Rectal smooth muscle tissue (tissue), 1 donor: Measurements from ENCODE around the gene FARP1.
"Not testable (repeated sequence)": the region's sequence is repeated elsewhere in the genome, so short reads cannot be mapped to it uniquely, and the experiment has no call there.

Experiments used
- H3K27ac ChIP-seq: one replicate; pipeline ENCODE4 v1.7.0; 2013; ENCODE audit warnings: low read depth, low read length, inconsistent platforms
- H3K27me3 ChIP-seq: one replicate; pipeline ENCODE4 v1.7.0; 2013; ENCODE audit warnings: low read length; ENCODE audit not compliant: control insufficient read depth, insufficient read depth
- H3K36me3 ChIP-seq: one replicate; pipeline ENCODE4 v1.7.0; 2013; ENCODE audit warnings: low read length; ENCODE audit not compliant: control insufficient read depth, insufficient read depth
- H3K4me1 ChIP-seq: one replicate; pipeline ENCODE4 v1.7.0; 2013; ENCODE audit warnings: low read length; ENCODE audit not compliant: control insufficient read depth, insufficient read depth
- H3K4me3 ChIP-seq: one replicate; pipeline ENCODE4 v1.7.0; 2013; ENCODE audit warnings: low read length
- H3K9ac ChIP-seq: one replicate; pipeline ENCODE4 v1.7.0; 2013; ENCODE audit warnings: low read length

FARP1 gene

DNA sequence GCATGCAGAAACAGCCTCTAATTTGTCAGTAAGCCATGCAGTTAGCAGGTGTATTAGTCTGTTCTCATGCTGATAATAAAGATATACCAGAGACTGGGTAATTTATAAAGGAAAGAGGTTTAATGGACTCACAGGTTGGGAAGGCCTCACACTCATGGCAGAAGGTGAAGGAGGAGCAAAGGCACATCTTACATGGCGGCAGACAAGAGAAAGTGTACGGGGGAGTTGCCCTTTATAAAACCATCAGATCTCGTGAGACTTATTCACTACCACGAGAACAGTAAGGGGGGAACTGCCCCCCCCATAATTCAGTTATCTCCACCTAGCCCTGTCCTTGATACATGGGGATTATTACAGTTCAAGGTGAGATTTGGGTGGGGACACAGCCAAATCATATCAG, 87.9 kb downstream of the FARP1 start:
- not testable (repeated sequence) for H3K27ac ChIP-seq, H3K4me3 ChIP-seq, H3K9ac ChIP-seq

DNA sequence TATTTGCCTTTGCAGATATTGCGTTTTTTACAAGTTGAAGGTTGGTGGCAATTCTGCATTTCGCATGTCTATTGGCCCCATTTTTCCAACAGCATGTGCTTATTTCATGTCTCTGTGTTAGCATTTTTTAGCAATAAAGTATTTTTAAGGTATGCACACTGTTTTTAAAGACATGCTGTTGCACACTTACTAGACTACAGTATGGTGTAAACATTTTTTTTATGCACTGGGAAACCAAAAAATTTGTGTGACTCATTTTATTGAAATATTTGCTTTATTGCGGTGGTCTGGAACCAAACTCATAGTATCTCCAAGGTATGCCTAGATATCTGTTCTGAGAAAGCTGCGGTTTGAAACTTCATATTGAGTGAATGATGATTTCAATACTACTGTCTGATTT, 89.6 kb downstream of the FARP1 start:
- no peaks in the 10 kb centered on the region for H3K27me3 ChIP-seq
- no peaks in the 10 kb centered on the region for H3K4me1 ChIP-seq
- H3K9ac ChIP-seq = no peak overlapping the region
- no peak overlapping the region for H3K4me3 ChIP-seq
- no peak overlapping the region for H3K27ac ChIP-seq
- H3K36me3 ChIP-seq = no peaks in the 10 kb centered on the region

More for the DNA sequence above, 87.9 kb downstream of the FARP1 start:
- not testable (repeated sequence) for H3K27me3 ChIP-seq, H3K36me3 ChIP-seq, H3K4me1 ChIP-seq

DNA sequence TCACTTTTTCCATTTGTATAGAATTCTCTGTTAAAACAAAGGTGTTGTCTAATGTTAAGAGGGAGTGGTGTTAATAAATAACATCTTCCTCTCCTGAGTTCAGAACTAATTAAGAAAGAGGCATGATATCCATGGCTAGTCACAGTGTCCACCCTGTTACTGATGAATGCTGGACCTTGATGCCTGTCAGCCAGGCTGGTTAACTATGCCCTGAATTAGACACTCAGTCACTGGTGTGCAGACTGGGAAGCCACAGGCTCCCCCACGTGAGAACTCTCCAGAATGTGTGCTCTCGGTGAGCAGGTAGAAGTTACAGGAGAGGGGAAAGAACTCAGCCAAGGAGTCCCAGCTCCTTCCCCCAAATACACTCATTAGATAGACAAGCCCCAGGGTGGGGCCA, 90.2 kb downstream of the FARP1 start:
- H3K4me3 ChIP-seq = no peak overlapping the region
- no peaks in the 10 kb centered on the region for H3K36me3 ChIP-seq
- no peaks in the 10 kb centered on the region for H3K4me1 ChIP-seq
- H3K27ac ChIP-seq = no peak overlapping the region
- H3K9ac ChIP-seq = no peak overlapping the region
- no peaks in the 10 kb centered on the region for H3K27me3 ChIP-seq

DNA sequence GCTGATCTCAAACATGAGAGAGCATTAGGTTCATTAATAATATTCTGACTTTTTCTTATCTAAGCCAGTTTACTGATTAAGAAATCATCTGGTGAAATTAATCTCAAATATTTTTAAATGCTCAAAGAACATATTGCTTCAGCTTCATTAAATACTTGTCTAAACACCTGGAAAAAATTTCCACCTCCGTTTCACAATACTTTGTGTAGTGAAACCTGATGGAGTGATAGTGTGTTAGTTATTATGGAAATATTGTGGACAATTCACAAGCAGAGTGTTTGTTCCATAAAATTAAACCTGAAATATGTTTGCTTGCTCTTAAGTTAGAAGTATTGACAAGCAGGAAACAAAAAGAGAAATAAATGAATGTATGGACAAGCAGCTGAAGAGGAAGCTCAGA, 91.5 kb downstream of the FARP1 start:
- Histone ChIP-seq H3K27me3 (no peaks in the 10 kb centered on the region), H3K9ac (no peak overlapping the region), H3K4me1 (no peaks in the 10 kb centered on the region), H3K4me3 (no peak overlapping the region), H3K27ac (no peak overlapping the region), H3K36me3 (no peaks in the 10 kb centered on the region)

DNA sequence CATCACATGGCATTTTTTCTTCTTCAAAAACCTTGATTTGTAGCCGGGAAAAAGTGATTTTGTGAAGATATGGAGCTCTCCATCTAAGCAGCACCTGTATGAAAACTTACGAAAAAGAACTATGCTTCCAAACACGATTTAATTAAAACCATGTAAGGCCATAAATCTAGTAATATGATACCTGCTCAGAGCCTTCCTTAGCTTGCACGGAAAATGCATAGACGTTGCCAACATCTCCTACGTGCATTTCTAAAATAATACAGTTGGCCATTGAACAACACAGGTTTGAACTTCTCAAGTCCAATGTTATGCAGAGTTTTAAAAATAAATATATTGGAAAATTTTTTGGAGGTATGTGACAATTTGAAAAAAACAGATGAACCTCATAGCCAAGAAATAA, 93.3 kb downstream of the FARP1 start:
- Histone ChIP-seq H3K4me3 (no peak overlapping the region), H3K27me3 (no peaks in the 10 kb centered on the region), H3K27ac (no peak overlapping the region), H3K9ac (no peak overlapping the region), H3K36me3 (no peaks in the 10 kb centered on the region), H3K4me1 (no peaks in the 10 kb centered on the region)

DNA sequence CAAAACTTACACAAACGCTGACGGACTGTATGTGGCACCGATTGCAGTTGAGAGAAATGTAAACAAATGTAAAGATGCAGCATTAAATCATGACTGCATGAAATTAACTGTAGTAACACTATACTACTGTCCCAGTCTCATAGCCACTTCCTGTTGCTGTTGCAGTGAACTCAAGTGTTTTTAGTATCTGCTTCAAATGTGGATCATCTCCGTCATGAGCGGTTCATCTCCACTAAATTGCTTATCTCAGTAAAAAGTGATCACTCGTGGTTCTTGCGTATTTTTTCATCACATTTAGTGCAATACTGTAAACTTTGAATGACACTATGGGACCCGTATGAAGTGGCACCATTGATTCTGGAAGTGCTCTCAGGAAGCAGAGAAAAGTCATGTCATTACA, 94.4 kb downstream of the FARP1 start:
- Histone ChIP-seq H3K4me1 (no peaks in the 10 kb centered on the region), H3K27ac (no peak overlapping the region), H3K9ac (no peak overlapping the region), H3K4me3 (no peak overlapping the region), H3K36me3 (no peaks in the 10 kb centered on the region), H3K27me3 (no peaks in the 10 kb centered on the region)

DNA sequence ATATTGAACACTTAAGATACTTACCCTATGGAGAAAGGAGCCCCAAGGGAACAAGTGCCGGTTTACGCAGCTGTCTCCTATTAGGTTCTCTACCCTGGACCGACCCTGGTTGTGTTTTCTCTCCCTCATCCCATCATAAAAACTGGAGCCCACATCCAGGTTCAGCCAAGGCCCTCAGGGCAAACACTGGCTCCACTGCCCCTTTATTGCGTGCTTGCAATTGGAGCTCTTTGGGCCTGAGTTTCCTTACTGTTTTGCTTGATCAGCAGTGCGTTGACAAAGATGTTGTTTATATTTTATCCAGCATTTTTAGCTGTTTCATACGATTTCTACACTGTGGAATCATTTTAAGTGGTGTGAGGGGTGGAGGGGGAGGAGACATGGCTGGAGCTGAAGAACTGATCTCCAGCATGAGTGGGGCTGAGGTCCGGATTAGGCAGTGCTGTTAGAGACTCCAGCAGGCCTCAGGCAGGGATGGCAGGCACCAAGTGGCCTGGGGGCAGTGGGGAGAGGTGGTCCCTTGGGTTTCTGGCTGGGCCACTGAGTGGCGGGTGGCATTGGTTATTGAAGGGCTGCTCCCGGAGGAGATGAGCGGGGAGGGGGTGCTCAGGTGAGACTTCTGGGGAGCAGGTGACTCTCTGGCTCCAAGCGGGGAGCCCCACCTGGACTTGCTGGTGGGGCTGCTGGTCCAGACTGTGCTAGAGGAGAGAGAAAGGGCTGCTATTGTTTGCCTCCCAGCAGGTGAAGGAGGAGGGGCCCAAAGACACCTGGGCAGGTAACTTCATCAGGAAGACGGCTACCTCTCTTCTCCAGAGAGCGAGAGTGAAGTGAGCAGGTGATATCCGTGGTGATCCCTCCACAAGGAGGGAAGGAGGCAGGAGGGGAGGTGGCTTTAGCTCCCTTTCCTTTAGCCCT, 96.5 kb downstream of the FARP1 start:
- Histone ChIP-seq H3K27ac (no peak overlapping the region), H3K4me1 (no peaks in the 10 kb centered on the region), H3K9ac (no peak overlapping the region), H3K36me3 (no peaks in the 10 kb centered on the region), H3K27me3 (no peaks in the 10 kb centered on the region), H3K4me3 (no peak overlapping the region)

DNA sequence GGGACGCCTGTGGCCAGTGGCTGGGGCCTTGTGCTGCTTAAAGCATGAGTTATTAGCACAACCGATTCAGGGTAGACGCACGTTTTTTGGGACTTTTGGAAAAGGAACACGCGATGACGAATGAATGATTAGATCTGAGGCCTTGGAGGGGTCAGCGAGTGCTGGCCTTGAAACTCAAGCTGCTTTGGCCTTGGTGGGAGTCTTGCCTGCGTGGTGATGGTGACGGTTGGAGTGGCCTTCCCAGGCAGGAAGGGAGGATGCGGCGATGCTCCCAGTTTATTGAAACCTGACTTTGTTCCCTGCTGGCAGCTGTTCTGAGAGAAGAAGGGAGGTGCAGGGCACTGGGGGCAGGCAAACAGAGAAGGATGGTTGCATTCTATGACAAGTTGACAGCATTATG, 97.2 kb downstream of the FARP1 start:
- Histone ChIP-seq H3K4me3 (no peak overlapping the region), H3K27ac (no peak overlapping the region), H3K27me3 (no peaks in the 10 kb centered on the region), H3K36me3 (no peaks in the 10 kb centered on the region), H3K4me1 (no peaks in the 10 kb centered on the region), H3K9ac (no peak overlapping the region)

DNA sequence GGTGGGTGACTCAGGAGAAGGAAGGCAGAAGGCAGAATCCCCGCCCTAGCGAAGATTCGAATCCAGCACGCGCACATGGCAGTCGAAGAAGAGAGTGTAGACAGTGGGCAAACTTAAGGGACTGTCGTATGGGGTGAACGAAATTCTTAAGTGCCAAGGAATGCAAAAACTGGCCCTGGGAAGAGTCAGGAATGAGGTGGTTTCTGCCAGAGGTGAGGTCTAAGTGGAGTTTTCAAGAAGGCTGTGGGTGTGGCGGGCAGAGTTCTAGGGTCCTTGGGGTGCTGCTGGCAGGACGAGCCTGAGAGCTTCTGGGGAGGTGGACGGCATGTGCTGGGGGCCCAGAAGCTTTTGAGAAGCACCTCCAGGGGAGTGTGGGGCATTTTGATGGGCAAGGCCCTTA, 98.1 kb downstream of the FARP1 start:
- H3K9ac ChIP-seq = no peak overlapping the region
- H3K4me1 ChIP-seq = no peaks in the 10 kb centered on the region
- no peaks in the 10 kb centered on the region for H3K27me3 ChIP-seq
- no peak overlapping the region for H3K4me3 ChIP-seq
- H3K27ac ChIP-seq = no peak overlapping the region
- no peaks in the 10 kb centered on the region for H3K36me3 ChIP-seq

DNA sequence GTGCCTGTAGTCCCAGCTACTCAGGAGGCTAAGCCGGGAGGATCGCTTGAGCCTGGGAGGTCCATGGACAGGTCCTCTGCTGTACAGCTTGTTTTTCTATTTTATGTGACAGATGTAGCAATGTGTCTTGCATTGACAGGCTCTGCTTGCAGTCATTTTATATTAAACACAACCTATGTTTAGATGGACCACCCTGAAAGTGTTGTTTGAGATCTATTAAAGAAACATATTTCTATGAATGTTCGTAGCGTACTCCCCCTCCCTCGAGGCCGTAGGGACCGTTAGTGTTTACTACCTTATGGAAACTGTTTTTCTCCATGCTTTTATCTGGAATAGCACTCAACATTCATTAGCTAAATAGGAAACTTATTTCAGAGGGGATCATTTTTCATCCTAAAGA, 99.1 kb downstream of the FARP1 start:
- Histone ChIP-seq H3K9ac (no peak overlapping the region), H3K4me1 (no peaks in the 10 kb centered on the region), H3K4me3 (no peak overlapping the region), H3K27ac (no peak overlapping the region), H3K36me3 (no peaks in the 10 kb centered on the region), H3K27me3 (no peaks in the 10 kb centered on the region)

DNA sequence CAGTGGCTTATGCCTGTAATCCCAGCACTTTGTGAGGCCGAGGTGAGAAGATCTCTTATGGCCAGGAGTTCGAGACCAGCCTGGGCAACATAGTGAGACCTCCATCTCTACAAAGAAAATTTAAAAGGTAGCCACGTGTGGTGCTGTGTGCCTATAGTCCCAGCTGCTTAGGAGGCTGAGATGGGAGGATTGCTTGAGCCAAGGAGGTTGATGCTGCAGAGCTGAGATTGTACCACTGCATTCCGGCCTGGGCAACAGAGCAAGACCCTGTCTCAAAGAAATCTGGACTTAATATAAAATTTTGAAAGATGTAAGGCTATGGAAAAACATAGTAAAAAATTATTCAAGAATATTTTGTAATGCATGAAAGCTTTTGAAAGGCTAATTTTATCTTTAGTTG, 99.5 kb downstream of the FARP1 start:
- H3K4me1 ChIP-seq = no peaks in the 10 kb centered on the region
- H3K4me3 ChIP-seq = no peak overlapping the region
- H3K36me3 ChIP-seq = no peaks in the 10 kb centered on the region
- no peaks in the 10 kb centered on the region for H3K27me3 ChIP-seq
- H3K27ac ChIP-seq = no peak overlapping the region
- H3K9ac ChIP-seq = no peak overlapping the region

DNA sequence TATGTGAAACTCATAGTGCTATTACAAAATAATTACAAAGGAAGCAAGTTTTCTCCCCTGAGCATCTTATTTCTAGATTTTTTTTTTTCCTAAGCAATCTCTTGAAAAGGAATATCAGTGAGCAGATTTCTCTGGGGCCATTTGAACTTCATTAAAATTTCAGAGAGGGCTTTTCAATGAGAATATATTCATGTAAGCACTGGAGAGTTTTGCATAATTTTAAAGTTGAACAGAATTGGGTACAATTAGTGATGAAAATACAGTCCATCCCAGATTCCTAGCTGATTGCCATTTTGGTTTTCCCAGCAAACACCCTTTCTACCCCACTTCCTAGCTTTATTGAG, 101.0 kb downstream of the FARP1 start:
- H3K27ac ChIP-seq = no peak overlapping the region
- no peak overlapping the region for H3K9ac ChIP-seq
- no peaks in the 10 kb centered on the region for H3K27me3 ChIP-seq
- no peak overlapping the region for H3K4me3 ChIP-seq
- no peaks in the 10 kb centered on the region for H3K36me3 ChIP-seq
- no peaks in the 10 kb centered on the region for H3K4me1 ChIP-seq

DNA sequence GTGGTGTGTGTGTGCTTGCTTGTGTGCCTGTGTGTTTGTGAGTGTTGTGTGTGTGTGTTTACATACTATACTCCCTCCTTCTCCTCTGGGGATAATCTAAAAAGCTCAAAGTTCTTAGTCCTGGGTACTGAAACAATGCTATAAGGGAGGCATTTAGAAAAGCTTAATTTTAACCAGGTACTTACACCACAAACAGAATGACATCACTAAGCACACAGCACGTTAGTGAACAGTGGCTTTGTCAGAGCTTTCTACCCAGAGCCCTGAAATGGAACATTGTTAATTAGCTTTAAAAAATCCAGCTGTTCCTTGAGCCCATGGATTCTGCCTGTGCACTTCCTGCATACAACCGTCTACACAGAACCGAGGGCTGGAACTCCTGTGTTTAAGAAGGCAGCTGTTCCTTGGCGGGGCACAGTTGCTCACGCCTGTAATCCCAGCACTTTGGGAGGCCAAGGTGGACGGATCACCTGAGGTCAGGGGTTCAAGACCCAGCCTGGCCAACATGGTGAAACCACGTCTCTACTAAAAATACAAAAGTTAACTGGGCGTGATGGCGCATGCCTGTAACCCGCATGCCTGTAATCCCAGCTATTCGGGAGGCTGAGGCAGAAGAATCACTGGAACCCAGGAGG, 103.8 kb downstream of the FARP1 start:
- no peak overlapping the region for H3K4me3 ChIP-seq
- H3K27ac ChIP-seq = no peak overlapping the region
- no peaks in the 10 kb centered on the region for H3K4me1 ChIP-seq
- H3K27me3 ChIP-seq = no peaks in the 10 kb centered on the region
- H3K9ac ChIP-seq = no peak overlapping the region
- no peaks in the 10 kb centered on the region for H3K36me3 ChIP-seq
